Activated naive CD4-positive, alpha-beta T cell treated with anti-CD3 and anti-CD28 coated beads, Interleukin-2, amount 50 U/mL, for 16 hours (primary cell): ENCODE measurements around the gene KCNAB3.

Experiments
- DNase-seq: peaks from one replicate; pipeline ENCODE4 v3.0.0-alpha.2; 2020

KCNAB3 gene

GRCh38 chr17:7873051-7873450 lies 56.6 kb downstream of the KCNAB3 start:
- no peak for DNase-seq
